CD4-positive, alpha-beta T cell treated with Interleukin-6 at 100 ng/mL for 8 hours (primary cell): ENCODE results near the gene CD247.
A peak's percentile ranks its signal among the peaks of the same experiment; 100 is the strongest.
"Not testable (repeated sequence)": the region's sequence is repeated elsewhere in the genome, so short reads cannot be mapped to it uniquely, and the experiment has no call there.

Experiments used
- DNase-seq: peaks from one replicate; pipeline ENCODE4 v3.0.0-alpha.2; 2020; ENCODE audit warnings: mixed read lengths, low spot score

Gene CD247

GRCh38 chr1:167518331-167518700, at the start of gene CD247:
CD247 (minus strand) TSS chr1:167518529; CDS start chr1:167518465, 64 bp downstream.
- peak; percentile 88 for DNase-seq

GRCh38 chr1:167567663-167568062, 49.3 kb upstream of the CD247 start:
- DNase-seq = no peak

- DNase-seq = no peak
These were observed 48.4 kb upstream of the CD247 start for GRCh38 chr1:167566766-167567165.

GRCh38 chr1:167565922-167566321, 47.6 kb upstream of the CD247 start:
- no peak for DNase-seq

- DNase-seq = no peak
These were observed 46.4 kb upstream of the CD247 start for GRCh38 chr1:167564612-167565270.

GRCh38 chr1:167563579-167564246, 45.4 kb upstream of the CD247 start:
- no peak for DNase-seq

GRCh38 chr1:167562702-167563101, 44.4 kb upstream of the CD247 start:
- DNase-seq = no peak

GRCh38 chr1:167561753-167562152, 43.4 kb upstream of the CD247 start:
- no peak for DNase-seq

GRCh38 chr1:167555971-167556714, 37.8 kb upstream of the CD247 start:
- peak; percentile 68 for DNase-seq

GRCh38 chr1:167555072-167555471, 36.7 kb upstream of the CD247 start:
- not testable (repeated sequence) for DNase-seq

GRCh38 chr1:167554028-167554779, 35.9 kb upstream of the CD247 start:
- no peak for DNase-seq

- peak; percentile 88 for DNase-seq
These were observed 35.1 kb upstream of the CD247 start, which contains the start of gene CREG1 for GRCh38 chr1:167553136-167554027. CREG1 (minus strand) TSS chr1:167553762.

- no peak for DNase-seq
These were observed 33.0 kb upstream of the CD247 start for GRCh38 chr1:167551362-167551761.

GRCh38 chr1:167548059-167548932, 30.0 kb upstream of the CD247 start:
- no peak for DNase-seq

- no peak for DNase-seq
These were observed 28.6 kb upstream of the CD247 start for GRCh38 chr1:167546935-167547334.

GRCh38 chr1:167545349-167545748, 27.0 kb upstream of the CD247 start:
- DNase-seq = no peak

GRCh38 chr1:167544447-167545093, 26.2 kb upstream of the CD247 start:
- no peak for DNase-seq

- no peak for DNase-seq
These were observed 25.1 kb upstream of the CD247 start for GRCh38 chr1:167543199-167543990.
